ENCODE results near the gene ZCCHC7. TPM values are rescaled to one million over a fixed set of nuclear protein-coding genes. Genes with fewer than 3 reads are reported as not detected.
"Not testable (repeated sequence)": the region's sequence is repeated elsewhere in the genome, so short reads cannot be mapped to it uniquely, and the experiment has no call there.

Gene ZCCHC7
- total RNA-seq, 1 donor from 2014 or later = 20.9 TPM

- Histone ChIP-seq H3K4me3 (no peak overlapping the region), H3K4me1 (peaks cover 6% of the 10 kb centered on the region), H3K36me3 (no peaks in the 10 kb centered on the region), H3K27ac (no peak overlapping the region), H3K27me3 (no peaks in the 10 kb centered on the region), H3K9me3 (no peaks in the 10 kb centered on the region)
- no peak for DNase-seq
- no peak for ATAC-seq
- intact Hi-C loops (cut with DNase I) = no loop called here
- no peak for TF ChIP-seq CTCF (IDR thresholded peaks at IDR 0.05)
Observed at GRCh38 chr9:37117956-37118355, 2.4 kb upstream of the ZCCHC7 start.

DNA sequence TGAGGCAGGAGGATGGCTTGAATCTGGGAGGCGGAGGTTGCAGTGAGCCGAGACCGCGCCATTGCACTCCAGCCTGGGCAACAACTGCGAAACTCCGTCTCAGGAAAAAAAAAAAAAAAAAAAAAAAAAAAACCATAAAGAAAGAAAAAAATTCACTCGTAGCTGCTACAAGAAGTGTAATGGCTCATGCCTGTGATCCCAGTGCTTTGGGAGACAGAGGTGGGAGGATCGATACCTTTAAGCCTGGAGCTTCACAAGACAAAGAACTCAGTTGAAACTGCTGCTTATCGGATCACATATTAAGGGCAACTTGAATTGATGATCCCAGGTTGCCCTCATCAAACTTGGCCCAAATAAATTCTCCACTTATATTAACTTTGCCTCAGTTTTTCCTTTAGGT lies 1.0 kb upstream of the ZCCHC7 start:
- intact Hi-C loops (cut with DNase I) = no loop called here
- TF ChIP-seq CTCF (IDR thresholded peaks at IDR 0.05) = no peak
- no peaks in the 10 kb centered on the region for H3K27me3 ChIP-seq
- no peak for DNase-seq
- peaks cover 6% of the 10 kb centered on the region for H3K4me1 ChIP-seq
- no peak overlapping the region for H3K27ac ChIP-seq
- no peaks in the 10 kb centered on the region for H3K36me3 ChIP-seq
- H3K4me3 ChIP-seq = no peak overlapping the region
- no peaks in the 10 kb centered on the region for H3K9me3 ChIP-seq
- no peak for ATAC-seq

DNA sequence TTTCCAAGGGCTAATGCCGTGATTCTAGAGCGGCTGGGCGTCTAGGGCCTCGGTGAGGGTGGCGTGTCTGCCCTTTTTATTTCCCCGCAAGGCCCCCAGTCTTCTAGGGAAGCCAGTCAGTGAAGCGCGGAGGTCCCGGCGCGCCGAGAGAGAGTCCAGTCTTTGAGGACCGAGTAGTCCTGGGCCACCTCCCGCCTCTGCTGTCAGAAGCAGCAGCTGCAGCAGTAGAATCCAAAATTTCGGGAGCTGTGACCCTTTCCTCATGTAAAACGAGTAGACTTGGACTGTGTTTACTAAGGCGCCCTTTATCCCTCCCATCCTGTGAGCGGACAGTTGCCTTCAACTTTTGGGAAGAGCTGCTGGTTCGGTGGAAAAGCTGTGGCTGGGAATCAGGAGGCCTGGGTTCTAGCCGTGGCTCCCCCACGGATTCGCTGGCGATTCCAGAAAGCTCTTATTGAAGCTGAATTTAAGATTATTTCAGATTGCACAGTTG lies 515 bp downstream of the ZCCHC7 start:
- H3K9me3 ChIP-seq; H3K36me3 ChIP-seq; DNase-seq; intact Hi-C loops (cut with DNase I); H3K4me1 ChIP-seq; H3K27me3 ChIP-seq: not testable (repeated sequence)
- Histone ChIP-seq H3K27ac (peak overlapping the region; percentile 97), H3K4me3 (peak overlapping the region; percentile 96)
- ATAC-seq = peak; percentile 48

DNA sequence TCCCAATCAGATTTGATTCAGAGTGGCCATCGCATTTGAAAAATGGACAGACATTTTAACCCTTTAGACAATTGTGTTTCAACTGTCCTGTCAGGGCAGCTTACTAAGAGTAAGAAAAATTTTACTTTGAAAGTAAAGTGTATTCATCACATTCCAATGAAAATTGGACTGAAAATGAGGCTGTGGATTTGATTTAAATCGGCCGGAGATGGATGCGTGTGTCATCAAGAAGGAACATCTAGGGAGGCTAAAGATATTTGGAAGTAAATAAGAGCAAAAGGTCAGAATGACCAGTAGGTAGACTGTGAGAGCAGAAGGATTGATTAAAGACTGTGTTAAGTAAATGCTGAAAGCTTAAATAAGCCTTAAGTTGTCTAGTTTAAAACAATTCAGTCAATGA lies 1.5 kb downstream of the ZCCHC7 start:
- Histone ChIP-seq H3K9me3 (no peaks in the 10 kb centered on the region), H3K36me3 (peaks cover 4% of the 10 kb centered on the region), H3K4me3 (peak overlapping the region; percentile 96), H3K4me1 (peaks cover 6% of the 10 kb centered on the region), H3K27me3 (no peaks in the 10 kb centered on the region), H3K27ac (no peak overlapping the region)
- ATAC-seq (no peak), DNase-seq (no peak)
- TF ChIP-seq CTCF (IDR thresholded peaks at IDR 0.05) = no peak
- intact Hi-C loops (cut with DNase I) = no loop called here

GRCh38 chr9:37126214-37126788 lies 5.9 kb downstream of the ZCCHC7 start:
- Histone ChIP-seq H3K4me3 (no peak overlapping the region), H3K27me3 (no peaks in the 10 kb centered on the region), H3K9me3 (no peaks in the 10 kb centered on the region), H3K36me3 (peaks cover 8% of the 10 kb centered on the region), H3K27ac (no peak overlapping the region), H3K4me1 (peaks cover 6% of the 10 kb centered on the region)
- intact Hi-C loops (cut with DNase I) = no loop called here
- ATAC-seq (no peak), DNase-seq (no peak)
- TF ChIP-seq CTCF (IDR thresholded peaks at IDR 0.05) = no peak

- ATAC-seq (no peak), DNase-seq (no peak)
- no peaks in the 10 kb centered on the region for H3K9me3 ChIP-seq
- no peak overlapping the region for H3K4me3 ChIP-seq
- H3K4me1 ChIP-seq = peaks cover under 1% of the 10 kb centered on the region
- H3K27ac ChIP-seq = no peak overlapping the region
- TF ChIP-seq CTCF (IDR thresholded peaks at IDR 0.05) = no peak
- no peaks in the 10 kb centered on the region for H3K27me3 ChIP-seq
- peaks cover 8% of the 10 kb centered on the region for H3K36me3 ChIP-seq
- intact Hi-C loops (cut with DNase I) = no loop called here
Observed at GRCh38 chr9:37127018-37127417, 6.6 kb downstream of the ZCCHC7 start.
